Stimulated activated naive B cell treated with anti-CD40 and anti-IgM and Interleukin-4, amounts not matched to agents 10 μg/mL and 1 μg/mL and 100 μg/mL, for 72 hours (primary cell): Measurements from ENCODE around the gene CDCA3.
A peak's percentile ranks its signal among the peaks of the same experiment; 100 is the strongest.
"Not testable (repeated sequence)": the region's sequence is repeated elsewhere in the genome, so short reads cannot be mapped to it uniquely, and the experiment has no call there.

ENCODE experiments used
- ATAC-seq, 2 donors: fragments of 150-1000 bp; cut with Tn5 transposase; replicated peaks; 2 replicates each; pipeline ENCODE4 v1.10.0; 2021; ENCODE audit warnings: moderate library complexity in 1 of 2
- DNase-seq: peaks from one replicate; pipeline ENCODE4 v3.0.0; 2021
- H3K27ac Mint-ChIP-seq: one replicate; pipeline ENCODE4 v1.8.0; 2022; ENCODE audit warnings: mild to moderate bottlenecking, mixed read lengths
- H3K27me3 Mint-ChIP-seq, 2 donors: one replicate each; pipeline ENCODE4 v1.8.0; 2022; ENCODE audit warnings: mixed read lengths in 2 of 2
- H3K36me3 Mint-ChIP-seq, 2 donors: one replicate each; pipeline ENCODE4 v1.8.0; 2022; ENCODE audit warnings: mixed read lengths in 2 of 2, mild to moderate bottlenecking in 1 of 2
- H3K4me1 Mint-ChIP-seq, 2 donors: one replicate each; pipeline ENCODE4 v1.8.0; 2022; ENCODE audit warnings: mixed read lengths in 2 of 2, mild to moderate bottlenecking in 1 of 2
- H3K4me3 Mint-ChIP-seq, 2 donors: one replicate each; pipeline ENCODE4 v1.8.0; 2022; ENCODE audit warnings: mild to moderate bottlenecking in 2 of 2, mixed read lengths in 2 of 2, moderate library complexity in 1 of 2
- H3K9me3 Mint-ChIP-seq, 2 donors: one replicate each; pipeline ENCODE4 v1.8.0; 2022; ENCODE audit warnings: mixed read lengths in 2 of 2, mild to moderate bottlenecking in 1 of 2

Gene CDCA3

GRCh38 chr12:6851153-6851920 is at the start of gene CDCA3:
Gene CDCA3 (minus strand): TSS chr12:6851286. CDS start chr12:6850952, 334 bp downstream.
- DNase-seq (peak; percentile 92), ATAC-seq (peak; percentile 67 to 68)
- Mint-ChIP-seq H3K4me3 (peak within 1 kb of the TSS; percentile 87 to 92), H3K36me3 (peaks cover 12 to 13% of the 10 kb centered on the region in 2 donors), H3K27ac (peak within 1 kb of the TSS; percentile 97), H3K4me1 (peaks cover 37 to 62% of the 10 kb centered on the region in 2 donors), H3K27me3 (no peaks in the 10 kb centered on the region), H3K9me3 (no peaks in the 10 kb centered on the region)

GRCh38 chr12:6899837-6900519 is 48.9 kb upstream of the CDCA3 start:
- Mint-ChIP-seq H3K4me1 (peaks cover 3 to 15% of the 10 kb centered on the region in 2 donors), H3K4me3 (no peak overlapping the region), H3K36me3 (no peaks in the 10 kb centered on the region), H3K9me3 (no peaks in the 10 kb centered on the region), H3K27me3 (no peaks in the 10 kb centered on the region), H3K27ac (no peak overlapping the region)
- DNase-seq: no peak
- ATAC-seq: peak in 1 of 2 donors; percentile 5

- Mint-ChIP-seq H3K27ac (no peak overlapping the region), H3K4me3 (no peak overlapping the region), H3K36me3 (no peaks in the 10 kb centered on the region), H3K9me3 (no peaks in the 10 kb centered on the region), H3K27me3 (no peaks in the 10 kb centered on the region), H3K4me1 (peaks cover 3 to 15% of the 10 kb centered on the region in 2 donors)
- ATAC-seq: no peak
- no peak for DNase-seq
These were observed 48.3 kb upstream of the CDCA3 start for GRCh38 chr12:6899427-6899826.

GRCh38 chr12:6896846-6897435 is 45.9 kb upstream of the CDCA3 start:
- Mint-ChIP-seq H3K27ac (no peak overlapping the region), H3K4me3 (no peak overlapping the region), H3K4me1 (peaks cover 3 to 10% of the 10 kb centered on the region in 2 donors), H3K36me3 (no peaks in the 10 kb centered on the region), H3K9me3 (no peaks in the 10 kb centered on the region), H3K27me3 (no peaks in the 10 kb centered on the region)
- DNase-seq (no peak), ATAC-seq (no peak)

GRCh38 chr12:6894321-6894720 is 43.2 kb upstream of the CDCA3 start:
- no peak for ATAC-seq
- Mint-ChIP-seq H3K27me3 (no peaks in the 10 kb centered on the region), H3K9me3 (no peaks in the 10 kb centered on the region), H3K27ac (no peak overlapping the region), H3K4me1 (peaks cover 7 to 20% of the 10 kb centered on the region in 2 donors), H3K4me3 (no peak overlapping the region), H3K36me3 (no peaks in the 10 kb centered on the region)
- DNase-seq: no peak

- H3K9me3 Mint-ChIP-seq, H3K27ac Mint-ChIP-seq, DNase-seq, H3K27me3 Mint-ChIP-seq, ATAC-seq, H3K4me3 Mint-ChIP-seq, H3K36me3 Mint-ChIP-seq: not testable (repeated sequence)
- H3K4me1 Mint-ChIP-seq: peaks cover 7 to 19% of the 10 kb centered on the region in 2 donors
These were observed 41.6 kb upstream of the CDCA3 start for GRCh38 chr12:6892683-6893082.

- H3K36me3 Mint-ChIP-seq: no peaks in the 10 kb centered on the region
- ATAC-seq (peak; percentile 16 to 18), DNase-seq (no peak)
- H3K27ac Mint-ChIP-seq: peak overlapping the region; percentile 97
- H3K9me3 Mint-ChIP-seq: no peaks in the 10 kb centered on the region
- peaks cover 7 to 19% of the 10 kb centered on the region in 2 donors for H3K4me1 Mint-ChIP-seq
- peak overlapping the region; percentile 83 to 90 for H3K4me3 Mint-ChIP-seq
- H3K27me3 Mint-ChIP-seq: no peaks in the 10 kb centered on the region
These were observed 40.5 kb upstream of the CDCA3 start for GRCh38 chr12:6891646-6892001.

GRCh38 chr12:6890789-6891645 is 39.9 kb upstream of the CDCA3 start:
- Mint-ChIP-seq H3K27ac (peak overlapping the region; percentile 97), H3K36me3 (no peaks in the 10 kb centered on the region), H3K27me3 (no peaks in the 10 kb centered on the region), H3K4me3 (peak overlapping the region; percentile 83 to 90), H3K9me3 (no peaks in the 10 kb centered on the region), H3K4me1 (peaks cover 7 to 19% of the 10 kb centered on the region in 2 donors)
- DNase-seq (peak; percentile 97), ATAC-seq (peak; percentile 96 to 97)

GRCh38 chr12:6889775-6890573 is 38.9 kb upstream of the CDCA3 start:
- not testable (repeated sequence) for H3K36me3 Mint-ChIP-seq, DNase-seq, H3K27me3 Mint-ChIP-seq, H3K9me3 Mint-ChIP-seq, ATAC-seq
- H3K27ac Mint-ChIP-seq: peak overlapping the region; percentile 97
- H3K4me3 Mint-ChIP-seq: peak overlapping the region in 1 of 2 donors; percentile 83
- peaks cover 7 to 19% of the 10 kb centered on the region in 2 donors for H3K4me1 Mint-ChIP-seq

GRCh38 chr12:6888794-6889193 is 37.7 kb upstream of the CDCA3 start:
- H3K4me1 Mint-ChIP-seq: peaks cover 7 to 19% of the 10 kb centered on the region in 2 donors
- not testable (repeated sequence) for H3K9me3 Mint-ChIP-seq, H3K27me3 Mint-ChIP-seq, H3K27ac Mint-ChIP-seq, DNase-seq, H3K4me3 Mint-ChIP-seq, H3K36me3 Mint-ChIP-seq, ATAC-seq

- no peak overlapping the region for H3K4me3 Mint-ChIP-seq
- H3K27ac Mint-ChIP-seq: no peak overlapping the region
- peaks cover 7 to 19% of the 10 kb centered on the region in 2 donors for H3K4me1 Mint-ChIP-seq
These were observed 37.3 kb upstream of the CDCA3 start for GRCh38 chr12:6888360-6888759.

GRCh38 chr12:6887460-6887859 is 36.4 kb upstream of the CDCA3 start:
- Mint-ChIP-seq H3K27me3 (no peaks in the 10 kb centered on the region), H3K4me1 (peaks cover 7 to 19% of the 10 kb centered on the region in 2 donors), H3K4me3 (no peak overlapping the region), H3K27ac (no peak overlapping the region), H3K9me3 (no peaks in the 10 kb centered on the region), H3K36me3 (peaks cover 4 to 10% of the 10 kb centered on the region in 2 donors)
- ATAC-seq (no peak), DNase-seq (no peak)

More at GRCh38 chr12:6888360-6888759, 37.3 kb upstream of the CDCA3 start:
- no peaks in the 10 kb centered on the region for H3K27me3 Mint-ChIP-seq
- H3K36me3 Mint-ChIP-seq: peaks cover 4 to 10% of the 10 kb centered on the region in 2 donors
- no peaks in the 10 kb centered on the region for H3K9me3 Mint-ChIP-seq
- ATAC-seq: no peak
- no peak for DNase-seq

- not testable (repeated sequence) for DNase-seq, H3K4me3 Mint-ChIP-seq, H3K9me3 Mint-ChIP-seq, ATAC-seq, H3K27ac Mint-ChIP-seq, H3K36me3 Mint-ChIP-seq, H3K27me3 Mint-ChIP-seq
- peaks cover 4 to 14% of the 10 kb centered on the region in 2 donors for H3K4me1 Mint-ChIP-seq
These were observed 35.3 kb upstream of the CDCA3 start for GRCh38 chr12:6886206-6886999.
